DND-41 (cell line): Measurements from ENCODE around the gene MPST.

ENCODE experiments used
- ATAC-seq: fragments of 200-7000 bp; cut with Tn5 transposase; 3 replicates; pipeline ENCODE4 v1.9.1; 2021; ENCODE audit warnings: low read depth; ENCODE audit not compliant: insufficient read depth
- DNase-seq: peaks from one replicate; pipeline ENCODE4 v3.0.0-alpha.2; 2020
- H2AFZ ChIP-seq: 2 replicates; pipeline ENCODE4 v1.6.0; 2012; ENCODE audit warnings: low read depth, low read length
- H3K27ac ChIP-seq: 2 replicates; pipeline ENCODE4 v1.5.1; 2012; ENCODE audit warnings: low read length, inconsistent platforms
- H3K27me3 ChIP-seq: fragments of 200-600 bp; sonication (generic); 2 replicates; pipeline ENCODE4 v1.6.0; 2012; ENCODE audit warnings: low read length, mild to moderate bottlenecking, inconsistent platforms; ENCODE audit not compliant: insufficient read depth, poor library complexity
- H3K36me3 ChIP-seq: 2 replicates; pipeline ENCODE4 v1.5.1; 2012; ENCODE audit warnings: low read length, inconsistent platforms; ENCODE audit not compliant: insufficient read depth
- H3K4me1 ChIP-seq: 2 replicates; pipeline ENCODE4 v1.5.1; 2012; ENCODE audit warnings: mild to moderate bottlenecking, low read length; ENCODE audit not compliant: insufficient read depth
- H3K4me2 ChIP-seq: 2 replicates; pipeline ENCODE4 v1.6.0; 2012; ENCODE audit warnings: mild to moderate bottlenecking, moderate library complexity, low read length, inconsistent platforms; ENCODE audit not compliant: insufficient read depth
- H3K4me3 ChIP-seq, 2 experiments: fragments of 200-600 bp in 1 of 2; shearing (Covaris generic) in 1 of 2; 2 replicates each; pipeline ENCODE4 v1.5.1; 2012 to 2016; ENCODE audit warnings: inconsistent platforms in 2 of 2, low read length in 2 of 2, mild to moderate bottlenecking in 2 of 2, low read depth in 1 of 2, moderate library complexity in 1 of 2
- H3K79me2 ChIP-seq: 2 replicates; pipeline ENCODE4 v1.6.0; 2012; ENCODE audit warnings: low read length, inconsistent platforms; ENCODE audit not compliant: insufficient read depth
- H3K9ac ChIP-seq: 2 replicates; pipeline ENCODE4 v1.6.0; 2012; ENCODE audit warnings: low read depth, mild to moderate bottlenecking, inconsistent platforms, low read length, moderate library complexity
- H3K9me3 ChIP-seq: 2 replicates; pipeline ENCODE4 v1.5.1; 2012; ENCODE audit warnings: low read length, moderate library complexity, mild to moderate bottlenecking, inconsistent platforms; ENCODE audit not compliant: insufficient read depth, severe bottlenecking
- H4K20me1 ChIP-seq: 2 replicates; pipeline ENCODE4 v1.6.0; 2012; ENCODE audit warnings: low read length; ENCODE audit not compliant: insufficient read depth
- EZH2 ChIP-seq: IDR thresholded peaks from 3 replicates; pipeline ENCODE4 v1.6.1; 2012; ENCODE audit warnings: borderline replicate concordance, low read depth, mild to moderate bottlenecking, moderate library complexity, low read length, inconsistent platforms; ENCODE audit not compliant: severe bottlenecking
- TF ChIP-seq, protein P1 (sequence below): IDR thresholded peaks from 2 replicates; pipeline ENCODE4 v1.5.1; 2012; ENCODE audit warnings: borderline replicate concordance, low read length, moderate library complexity, mild to moderate bottlenecking; ENCODE audit not compliant: poor library complexity, severe bottlenecking; ENCODE audit errors: extremely low read depth

The MPST gene

GRCh38 chr22:37056246-37056645 lies 36.7 kb downstream of the MPST start:
- ATAC-seq: no peak
- no peaks in the 10 kb centered on the region for H3K9me3 ChIP-seq
- H2AFZ ChIP-seq: no peak overlapping the region
- no peak for DNase-seq
- no peaks in the 10 kb centered on the region for H3K27me3 ChIP-seq
- peaks cover 24% of the 10 kb centered on the region for H3K4me1 ChIP-seq
- no peak overlapping the region for H3K4me3 ChIP-seq
- H3K4me2 ChIP-seq: no peak overlapping the region
- H3K27ac ChIP-seq: no peak overlapping the region
- H3K79me2 ChIP-seq: peaks cover 5% of the 10 kb centered on the region; the same call in 1 of the 2 replicates
- H3K36me3 ChIP-seq: peaks cover 71% of the 10 kb centered on the region
- H3K9ac ChIP-seq: no peak overlapping the region
- H4K20me1 ChIP-seq: peaks cover 5% of the 10 kb centered on the region
- TF ChIP-seq EZH2: no peak
- TF ChIP-seq, protein P1, sequence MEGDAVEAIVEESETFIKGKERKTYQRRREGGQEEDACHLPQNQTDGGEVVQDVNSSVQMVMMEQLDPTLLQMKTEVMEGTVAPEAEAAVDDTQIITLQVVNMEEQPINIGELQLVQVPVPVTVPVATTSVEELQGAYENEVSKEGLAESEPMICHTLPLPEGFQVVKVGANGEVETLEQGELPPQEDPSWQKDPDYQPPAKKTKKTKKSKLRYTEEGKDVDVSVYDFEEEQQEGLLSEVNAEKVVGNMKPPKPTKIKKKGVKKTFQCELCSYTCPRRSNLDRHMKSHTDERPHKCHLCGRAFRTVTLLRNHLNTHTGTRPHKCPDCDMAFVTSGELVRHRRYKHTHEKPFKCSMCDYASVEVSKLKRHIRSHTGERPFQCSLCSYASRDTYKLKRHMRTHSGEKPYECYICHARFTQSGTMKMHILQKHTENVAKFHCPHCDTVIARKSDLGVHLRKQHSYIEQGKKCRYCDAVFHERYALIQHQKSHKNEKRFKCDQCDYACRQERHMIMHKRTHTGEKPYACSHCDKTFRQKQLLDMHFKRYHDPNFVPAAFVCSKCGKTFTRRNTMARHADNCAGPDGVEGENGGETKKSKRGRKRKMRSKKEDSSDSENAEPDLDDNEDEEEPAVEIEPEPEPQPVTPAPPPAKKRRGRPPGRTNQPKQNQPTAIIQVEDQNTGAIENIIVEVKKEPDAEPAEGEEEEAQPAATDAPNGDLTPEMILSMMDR: no peak

DNA sequence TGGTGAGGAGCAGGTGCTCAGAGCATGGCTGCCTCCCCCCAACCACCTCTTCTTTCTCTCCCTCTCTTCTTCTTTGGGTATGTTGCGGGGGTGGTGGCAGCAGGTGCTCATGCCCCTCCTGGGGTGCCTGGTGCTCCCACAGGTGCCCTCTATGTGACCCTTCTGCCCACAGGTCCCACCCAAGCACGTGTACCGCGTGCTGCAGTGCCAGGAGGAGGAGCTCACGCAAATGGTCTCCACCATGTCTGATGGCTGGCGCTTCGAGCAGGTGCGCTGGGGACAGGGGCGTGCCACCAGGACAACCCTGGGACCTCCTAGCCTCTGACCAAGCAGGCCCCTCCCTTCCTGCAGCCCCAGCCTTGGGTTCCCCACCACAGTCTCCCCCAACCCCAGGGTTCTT lies 37.7 kb downstream of the MPST start:
- ATAC-seq (no peak), DNase-seq (no peak)
- peaks cover 5% of the 10 kb centered on the region for H4K20me1 ChIP-seq
- H3K9me3 ChIP-seq: no peaks in the 10 kb centered on the region
- H3K79me2 ChIP-seq: peaks cover 2% of the 10 kb centered on the region; the same call in 1 of the 2 replicates
- H3K4me1 ChIP-seq: peaks cover 17% of the 10 kb centered on the region
- H3K27me3 ChIP-seq: no peaks in the 10 kb centered on the region
- H3K4me3 ChIP-seq: no peak overlapping the region
- no peak for TF ChIP-seq EZH2
- TF ChIP-seq, protein P1: no peak
- no peak overlapping the region for H3K4me2 ChIP-seq
- no peak overlapping the region for H3K9ac ChIP-seq
- H2AFZ ChIP-seq: no peak overlapping the region
- H3K36me3 ChIP-seq: peaks cover 71% of the 10 kb centered on the region
- no peak overlapping the region for H3K27ac ChIP-seq

- TF ChIP-seq EZH2: no peak
- TF ChIP-seq, protein P1: no peak
- Histone ChIP-seq H3K4me1 (peaks cover 9% of the 10 kb centered on the region), H3K79me2 (no peaks in the 10 kb centered on the region), H3K27me3 (no peaks in the 10 kb centered on the region), H3K9me3 (no peaks in the 10 kb centered on the region), H3K36me3 (peaks cover 69% of the 10 kb centered on the region), H4K20me1 (peaks cover 5% of the 10 kb centered on the region), H2AFZ (no peak overlapping the region), H3K4me2 (no peak overlapping the region), H3K9ac (no peak overlapping the region), H3K4me3 (no peak overlapping the region), H3K27ac (no peak overlapping the region)
- DNase-seq (no peak), ATAC-seq (no peak)
These were observed 38.4 kb downstream of the MPST start for GRCh38 chr22:37057796-37058510.
